ENCODE data around the gene ACSBG1.

The ACSBG1 gene, protein sequence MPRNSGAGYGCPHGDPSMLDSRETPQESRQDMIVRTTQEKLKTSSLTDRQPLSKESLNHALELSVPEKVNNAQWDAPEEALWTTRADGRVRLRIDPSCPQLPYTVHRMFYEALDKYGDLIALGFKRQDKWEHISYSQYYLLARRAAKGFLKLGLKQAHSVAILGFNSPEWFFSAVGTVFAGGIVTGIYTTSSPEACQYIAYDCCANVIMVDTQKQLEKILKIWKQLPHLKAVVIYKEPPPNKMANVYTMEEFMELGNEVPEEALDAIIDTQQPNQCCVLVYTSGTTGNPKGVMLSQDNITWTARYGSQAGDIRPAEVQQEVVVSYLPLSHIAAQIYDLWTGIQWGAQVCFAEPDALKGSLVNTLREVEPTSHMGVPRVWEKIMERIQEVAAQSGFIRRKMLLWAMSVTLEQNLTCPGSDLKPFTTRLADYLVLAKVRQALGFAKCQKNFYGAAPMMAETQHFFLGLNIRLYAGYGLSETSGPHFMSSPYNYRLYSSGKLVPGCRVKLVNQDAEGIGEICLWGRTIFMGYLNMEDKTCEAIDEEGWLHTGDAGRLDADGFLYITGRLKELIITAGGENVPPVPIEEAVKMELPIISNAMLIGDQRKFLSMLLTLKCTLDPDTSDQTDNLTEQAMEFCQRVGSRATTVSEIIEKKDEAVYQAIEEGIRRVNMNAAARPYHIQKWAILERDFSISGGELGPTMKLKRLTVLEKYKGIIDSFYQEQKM

DNA sequence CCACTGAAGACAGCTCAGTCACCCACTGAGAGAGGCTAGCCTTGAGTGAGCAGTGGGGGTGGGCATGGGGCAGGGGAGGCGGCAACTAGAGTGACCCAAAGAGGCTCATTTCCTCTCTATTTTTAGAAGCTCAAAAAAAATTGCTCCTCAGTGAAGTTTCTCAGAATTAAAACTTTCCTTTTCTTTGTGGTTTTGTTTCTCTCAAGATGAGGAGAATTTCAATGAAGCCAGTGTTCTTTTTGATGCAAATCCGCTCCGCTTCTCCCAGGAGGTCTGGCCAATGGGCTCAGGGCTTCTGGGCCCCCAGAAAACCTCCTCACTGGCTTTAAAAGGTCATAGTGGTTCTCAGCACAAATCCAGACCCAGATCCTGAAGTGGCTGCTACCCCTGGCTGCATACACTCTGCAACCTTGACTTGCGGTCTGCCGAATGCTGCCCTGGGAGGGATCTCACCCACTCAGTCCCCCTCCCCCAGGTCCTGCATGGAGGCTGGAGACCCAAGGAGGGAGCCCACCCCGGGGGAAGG lies at the start of gene ACSBG1:
ACSBG1 (minus strand) TSS at position 51 of the 526 bp plus-strand sequence. CDS start 64 bp downstream, outside the sequence.
- no peak within 1 kb of the TSS for H3K27ac ChIP-seq
- TF ChIP-seq, protein P1, sequence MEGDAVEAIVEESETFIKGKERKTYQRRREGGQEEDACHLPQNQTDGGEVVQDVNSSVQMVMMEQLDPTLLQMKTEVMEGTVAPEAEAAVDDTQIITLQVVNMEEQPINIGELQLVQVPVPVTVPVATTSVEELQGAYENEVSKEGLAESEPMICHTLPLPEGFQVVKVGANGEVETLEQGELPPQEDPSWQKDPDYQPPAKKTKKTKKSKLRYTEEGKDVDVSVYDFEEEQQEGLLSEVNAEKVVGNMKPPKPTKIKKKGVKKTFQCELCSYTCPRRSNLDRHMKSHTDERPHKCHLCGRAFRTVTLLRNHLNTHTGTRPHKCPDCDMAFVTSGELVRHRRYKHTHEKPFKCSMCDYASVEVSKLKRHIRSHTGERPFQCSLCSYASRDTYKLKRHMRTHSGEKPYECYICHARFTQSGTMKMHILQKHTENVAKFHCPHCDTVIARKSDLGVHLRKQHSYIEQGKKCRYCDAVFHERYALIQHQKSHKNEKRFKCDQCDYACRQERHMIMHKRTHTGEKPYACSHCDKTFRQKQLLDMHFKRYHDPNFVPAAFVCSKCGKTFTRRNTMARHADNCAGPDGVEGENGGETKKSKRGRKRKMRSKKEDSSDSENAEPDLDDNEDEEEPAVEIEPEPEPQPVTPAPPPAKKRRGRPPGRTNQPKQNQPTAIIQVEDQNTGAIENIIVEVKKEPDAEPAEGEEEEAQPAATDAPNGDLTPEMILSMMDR (conservative IDR thresholded peaks at IDR 0.05) = no peak
- no peak for TF ChIP-seq ZFX (IDR thresholded peaks at IDR 0.05)

DNA sequence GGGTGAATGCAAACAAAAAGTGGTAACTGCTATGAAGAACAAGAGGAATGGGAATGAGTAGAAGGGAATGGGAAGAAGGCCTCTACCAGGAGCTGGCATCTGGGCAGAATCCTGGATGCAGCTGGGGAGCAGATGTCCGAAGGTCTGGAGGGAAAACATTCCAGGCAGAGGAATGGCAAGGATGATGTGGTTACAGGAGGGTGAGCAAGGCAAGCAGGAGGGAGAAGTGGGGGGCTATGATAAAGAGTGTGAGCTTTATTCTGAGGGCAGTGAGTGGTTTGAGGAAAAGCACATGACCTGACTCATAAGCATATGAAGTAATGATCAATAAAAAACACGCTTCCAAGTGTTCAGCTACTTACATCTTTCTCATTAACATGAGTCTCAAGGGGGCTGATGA lies 48.0 kb upstream of the ACSBG1 start:
- no peak overlapping the region for H3K27ac ChIP-seq
- no peak for TF ChIP-seq ZFX (IDR thresholded peaks at IDR 0.05)
- TF ChIP-seq, protein P1 (conservative IDR thresholded peaks at IDR 0.05) = no peak

DNA sequence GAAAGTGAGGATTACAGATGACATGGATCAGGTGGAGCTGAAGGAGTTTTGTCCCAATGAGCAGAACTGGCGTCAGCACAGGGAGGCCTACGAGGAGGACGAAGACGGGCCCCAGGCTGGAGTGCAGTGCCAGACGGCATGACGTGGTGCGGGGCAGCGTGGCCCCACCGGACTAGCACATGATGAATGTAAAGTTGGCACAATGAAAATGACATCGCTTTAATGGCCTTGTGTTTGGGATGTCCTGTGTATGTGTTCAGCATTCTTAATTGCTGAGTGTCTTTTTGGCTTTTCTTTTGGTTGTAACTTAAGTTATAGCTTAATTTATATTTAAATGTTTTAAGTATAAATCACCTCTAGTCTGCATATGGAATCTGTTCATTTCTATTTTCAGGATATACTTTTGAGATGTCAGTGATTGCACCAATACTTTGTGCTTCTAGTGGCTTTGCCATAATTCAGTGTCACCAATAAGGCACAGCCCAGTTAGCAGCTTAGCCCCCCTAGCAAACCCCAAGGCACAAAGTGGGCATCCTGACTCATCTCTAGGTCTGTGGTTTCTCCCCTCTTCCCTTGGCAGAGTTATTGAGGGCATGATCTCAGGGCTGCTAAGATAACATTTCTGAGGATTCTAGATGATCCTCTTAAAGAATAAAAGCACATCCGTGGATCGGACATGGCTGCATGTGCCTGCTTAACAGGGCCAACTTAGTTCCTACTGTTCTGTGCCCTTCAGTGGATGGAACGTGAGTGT lies 46.1 kb upstream of the ACSBG1 start:
- H3K27ac ChIP-seq = no peak overlapping the region
- TF ChIP-seq, protein P1 (conservative IDR thresholded peaks at IDR 0.05) = no peak
- TF ChIP-seq ZFX (IDR thresholded peaks at IDR 0.05) = no peak

DNA sequence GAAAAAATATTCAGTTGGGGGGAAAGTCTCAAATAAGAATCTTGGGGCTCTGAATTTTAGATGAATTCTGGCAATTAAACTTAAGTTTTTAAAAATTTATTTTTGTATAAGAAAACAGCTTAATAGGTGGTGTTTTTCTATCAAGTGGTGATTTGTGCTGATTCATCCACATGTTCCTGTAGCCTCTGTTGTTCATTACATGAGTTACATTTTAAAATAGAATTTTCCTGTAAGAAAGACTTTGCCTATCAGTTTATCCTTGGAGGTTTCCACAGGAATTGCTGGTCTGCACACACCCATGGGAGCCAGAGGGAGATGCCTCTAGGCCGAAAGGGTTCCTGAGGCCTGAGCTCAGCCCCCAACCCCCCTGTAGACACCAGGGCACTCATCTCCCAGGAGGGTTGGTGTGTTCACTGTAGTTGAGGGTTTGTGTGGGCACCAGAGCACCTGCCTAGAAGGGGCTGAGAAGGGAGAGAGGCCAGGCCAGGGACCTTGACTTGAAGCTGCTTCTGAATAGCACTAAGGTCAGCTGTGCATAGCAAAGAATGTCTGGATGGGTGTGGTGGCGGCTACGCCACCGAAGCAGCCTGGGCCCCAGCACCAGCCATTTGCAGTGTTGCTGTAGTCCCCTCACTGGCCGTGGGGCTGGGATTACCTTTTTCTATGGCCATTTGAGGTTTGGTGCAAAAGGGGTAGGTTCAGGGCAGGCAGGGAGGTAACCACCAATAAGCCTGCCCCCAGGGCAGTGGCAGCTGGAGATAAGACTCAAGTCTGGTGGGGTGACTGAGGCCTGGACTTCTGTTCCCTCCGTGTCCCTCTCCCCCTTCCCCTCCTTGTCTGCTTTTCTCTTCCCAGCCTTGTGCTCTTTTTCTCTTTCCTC lies 41.9 kb upstream of the ACSBG1 start:
- no peak for TF ChIP-seq ZFX (IDR thresholded peaks at IDR 0.05)
- TF ChIP-seq, protein P1 (conservative IDR thresholded peaks at IDR 0.05) = no peak
- H3K27ac ChIP-seq = no peak overlapping the region

DNA sequence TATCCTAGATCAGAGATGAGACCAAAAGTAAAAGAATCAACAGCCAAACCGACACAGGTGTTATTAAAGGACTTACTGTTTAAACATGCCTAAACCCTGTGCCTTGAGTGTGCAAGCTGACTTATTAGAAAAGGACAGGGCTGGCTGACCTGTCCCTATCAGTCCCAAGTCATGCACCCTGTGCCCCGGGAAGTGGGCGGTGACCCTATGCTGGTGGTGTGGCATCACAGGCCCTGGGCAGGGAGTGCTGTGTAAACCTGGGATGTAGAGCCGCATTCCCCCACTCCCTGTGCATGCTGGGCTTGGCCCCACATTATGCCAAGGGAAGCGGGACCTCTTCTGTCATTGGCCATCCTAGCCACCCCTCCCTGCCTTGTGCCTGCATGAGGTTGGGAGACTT lies 40.6 kb upstream of the ACSBG1 start:
- no peak overlapping the region for H3K27ac ChIP-seq
- TF ChIP-seq, protein P1 (conservative IDR thresholded peaks at IDR 0.05) = no peak
- no peak for TF ChIP-seq ZFX (IDR thresholded peaks at IDR 0.05)

DNA sequence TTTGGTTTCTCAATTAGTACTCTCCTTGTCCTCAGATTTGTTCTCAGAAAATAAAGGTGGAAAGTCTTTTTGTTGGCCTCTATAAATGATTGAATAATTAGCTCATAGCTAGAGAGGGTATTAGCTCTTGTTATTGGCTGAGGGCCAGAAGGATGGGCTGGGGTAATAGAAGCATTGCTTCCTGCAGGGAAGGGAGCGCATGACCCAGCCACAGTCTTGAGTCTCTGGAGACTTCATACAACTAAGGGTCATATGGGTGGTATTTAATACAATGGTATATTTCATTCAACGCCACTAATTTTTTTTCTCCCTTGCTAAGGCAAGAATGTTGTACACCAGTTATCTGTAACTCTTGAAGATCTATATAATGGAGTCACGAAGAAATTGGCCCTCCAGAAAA lies 38.4 kb upstream of the ACSBG1 start:
- TF ChIP-seq, protein P1 (conservative IDR thresholded peaks at IDR 0.05) = no peak
- TF ChIP-seq ZFX (IDR thresholded peaks at IDR 0.05) = no peak
- no peak overlapping the region for H3K27ac ChIP-seq
